GM04503 (cell line): ENCODE measurements around the gene MEGF6.
A peak's percentile ranks its signal among the peaks of the same experiment; 100 is the strongest.

Experiments used
- DNase-seq: peaks from one replicate; pipeline ENCODE4 v3.0.0-alpha.2; 2012; ENCODE audit warnings: low read depth

MEGF6 gene

GRCh38 chr1:3536420-3537195 lies 74.7 kb downstream of the MEGF6 start:
- DNase-seq, result no peak

GRCh38 chr1:3535732-3536131 lies 75.6 kb downstream of the MEGF6 start:
- DNase-seq, result no peak

GRCh38 chr1:3534803-3535637 lies 76.3 kb downstream of the MEGF6 start:
- DNase-seq, result no peak

GRCh38 chr1:3533067-3534048 lies 78.0 kb downstream of the MEGF6 start:
- DNase-seq, result no peak

- no peak for DNase-seq
Observed at GRCh38 chr1:3531928-3532327, 79.4 kb downstream of the MEGF6 start.

GRCh38 chr1:3530926-3531818 lies 80.1 kb downstream of the MEGF6 start:
- DNase-seq, result no peak

- DNase-seq, result no peak
Observed at GRCh38 chr1:3530086-3530925, 81.0 kb downstream of the MEGF6 start.

- no peak for DNase-seq
Observed at GRCh38 chr1:3529099-3529729, 82.1 kb downstream of the MEGF6 start.

GRCh38 chr1:3527774-3528173 lies 83.5 kb downstream of the MEGF6 start:
- DNase-seq, result no peak

- DNase-seq, result no peak
Observed at GRCh38 chr1:3525551-3526482, 85.5 kb downstream of the MEGF6 start.

- no peak for DNase-seq
Observed at GRCh38 chr1:3524556-3525203, 86.6 kb downstream of the MEGF6 start.

- DNase-seq, result no peak
Observed at GRCh38 chr1:3523980-3524379, 87.3 kb downstream of the MEGF6 start.

GRCh38 chr1:3522564-3523265 lies 88.6 kb downstream of the MEGF6 start:
- DNase-seq, result peak; percentile 67

- no peak for DNase-seq
Observed at GRCh38 chr1:3522112-3522511, 89.2 kb downstream of the MEGF6 start.

GRCh38 chr1:3521426-3521825 lies 89.9 kb downstream of the MEGF6 start:
- DNase-seq, result no peak

GRCh38 chr1:3520419-3521378 lies 90.6 kb downstream of the MEGF6 start:
- DNase-seq, result no peak
